GM10266 (cell line): ENCODE data around the gene CFB.

Source experiments
- DNase-seq: peaks from one replicate; pipeline ENCODE4 v3.0.0; 2012; ENCODE audit errors: extremely low spot score
- CTCF ChIP-seq: IDR thresholded peaks from 2 replicates; pipeline ENCODE4 v1.5.1; 2012; ENCODE audit warnings: mild to moderate bottlenecking, low read depth; ENCODE audit not compliant: control insufficient read depth, insufficient read depth; ENCODE audit errors: missing control alignments

The CFB gene

GRCh38 chr6:31952140-31952805 is 6.4 kb downstream of the CFB start:
- DNase-seq, result peak; percentile 38

GRCh38 chr6:31952890-31953289 is 7.0 kb downstream of the CFB start:
- DNase-seq, result no peak
- no peak for TF ChIP-seq CTCF

More at GRCh38 chr6:31952140-31952805, 6.4 kb downstream of the CFB start:
- TF ChIP-seq CTCF, result peak; percentile 70

- TF ChIP-seq CTCF, result no peak
- DNase-seq, result no peak
Measured at GRCh38 chr6:31954511-31954910, 8.6 kb downstream of the CFB start.

- no peak for DNase-seq
- no peak for TF ChIP-seq CTCF
Measured at GRCh38 chr6:31956796-31957195, 10.9 kb downstream of the CFB start.

GRCh38 chr6:31958412-31958740 is 12.5 kb downstream of the CFB start:
- DNase-seq, result no peak
- no peak for TF ChIP-seq CTCF

- no peak for TF ChIP-seq CTCF
- DNase-seq, result peak; percentile 98
Measured at GRCh38 chr6:31958741-31959739, 13.1 kb downstream of the CFB start, which contains the start of the genes NELFE and SKIC2. Gene NELFE, minus strand, starts transcription at chr6:31958971. Its CDS starts 525 bp downstream, at chr6:31958446. Gene SKIC2, plus strand, starts transcription at chr6:31959175. Its CDS starts 18 bp downstream, at chr6:31959193.
